Retinal pigment epithelial cell (primary cell): ENCODE data around the gene ZNHIT2.

Experiments used
- DNase-seq: peaks from one replicate; pipeline ENCODE4 v3.0.0-alpha.2; 2010; ENCODE audit warnings: low read depth
- H3K4me3 ChIP-seq: 2 replicates; pipeline ENCODE4 v1.5.1; 2011; ENCODE audit warnings: mild to moderate bottlenecking, low read length, control low read depth, moderate library complexity
- CTCF ChIP-seq: conservative IDR thresholded peaks from 2 replicates; pipeline ENCODE4 v1.5.1; 2011; ENCODE audit warnings: low read depth, low read length, control low read depth, inconsistent platforms

The ZNHIT2 gene

GRCh38 chr11:65112546-65113360, 4.7 kb downstream of the ZNHIT2 start:
- TF ChIP-seq CTCF, result peak; percentile 76
- DNase-seq, result no peak
- peak overlapping the region; percentile 79 for H3K4me3 ChIP-seq

- TF ChIP-seq CTCF, result no peak
These were observed 5.6 kb downstream of the ZNHIT2 start, which contains the start of gene TM7SF2 for GRCh38 chr11:65111744-65112545. TSS of gene TM7SF2 (plus strand) at chr11:65111872. CDS start at chr11:65112016, 144 bp downstream.

GRCh38 chr11:65111159-65111743, 6.2 kb downstream of the ZNHIT2 start:
- no peak for DNase-seq
- TF ChIP-seq CTCF, result no peak
- H3K4me3 ChIP-seq, result no peak overlapping the region

More at GRCh38 chr11:65111744-65112545, 5.6 kb downstream of the ZNHIT2 start, which contains the start of gene TM7SF2:
- H3K4me3 ChIP-seq, result peak within 1 kb of the TSS; percentile 79
- DNase-seq, result peak; percentile 77

GRCh38 chr11:65110354-65110861, 7.1 kb downstream of the ZNHIT2 start:
- peak; percentile 97 for TF ChIP-seq CTCF
- no peak for DNase-seq
- H3K4me3 ChIP-seq, result no peak overlapping the region

- DNase-seq, result no peak
- TF ChIP-seq CTCF, result no peak
- no peak overlapping the region for H3K4me3 ChIP-seq
These were observed 8.0 kb downstream of the ZNHIT2 start for GRCh38 chr11:65109231-65110198.
